Islet precursor cell (in vitro differentiated cells): ENCODE results near the gene FMNL2.

Experiments used
- DNase-seq: peaks from one replicate; pipeline ENCODE4 v3.0.0-alpha.2; 2018

FMNL2 gene

GRCh38 chr2:152676461-152676860 lies 341.5 kb downstream of the FMNL2 start:
- DNase-seq, result no peak

- DNase-seq, result no peak
Observed at GRCh38 chr2:152678808-152679207, 343.8 kb downstream of the FMNL2 start.

GRCh38 chr2:152682663-152683062 lies 347.7 kb downstream of the FMNL2 start:
- no peak for DNase-seq

GRCh38 chr2:152683400-152683799 lies 348.4 kb downstream of the FMNL2 start:
- DNase-seq, result no peak

GRCh38 chr2:152686321-152686720 lies 351.3 kb downstream of the FMNL2 start:
- no peak for DNase-seq

- DNase-seq, result no peak
Observed at GRCh38 chr2:152693033-152693432, 358.1 kb downstream of the FMNL2 start.

GRCh38 chr2:152694161-152694661 lies 359.2 kb downstream of the FMNL2 start:
- DNase-seq, result peak; percentile 78

- DNase-seq, result no peak
Observed at GRCh38 chr2:152695763-152696162, 360.8 kb downstream of the FMNL2 start.

- DNase-seq, result no peak
Observed at GRCh38 chr2:152696476-152696875, 361.5 kb downstream of the FMNL2 start.
